ENCODE data around the gene PHLPP2.

Gene PHLPP2

GRCh38 chr16:71645450-71645849, 79.1 kb downstream of the PHLPP2 start:
- H3K4me3 ChIP-seq (replicated peaks; ENCODE audit: low read depth, low read length), result no peak overlapping the region
- DNase-seq (ENCODE audit: extremely low read depth, low read depth), result no peak
- peak; percentile 44 for TF ChIP-seq CTCF (IDR thresholded peaks at IDR 0.05; ENCODE audit: low read depth, low read length, missing control alignments)

GRCh38 chr16:71637398-71637797, 87.1 kb downstream of the PHLPP2 start:
- no peak overlapping the region for H3K4me3 ChIP-seq (replicated peaks; ENCODE audit: low read depth, low read length)
- no peak for TF ChIP-seq CTCF (IDR thresholded peaks at IDR 0.05; ENCODE audit: low read depth, low read length, missing control alignments)
- DNase-seq (ENCODE audit: extremely low read depth, low read depth), result no peak

- TF ChIP-seq CTCF (IDR thresholded peaks at IDR 0.05; ENCODE audit: low read depth, low read length, missing control alignments), result no peak
- DNase-seq (ENCODE audit: extremely low read depth, low read depth), result no peak
- no peak overlapping the region for H3K4me3 ChIP-seq (replicated peaks; ENCODE audit: low read depth, low read length)
These were observed 88.9 kb downstream of the PHLPP2 start for GRCh38 chr16:71635632-71636031.

GRCh38 chr16:71631776-71632175, 92.7 kb downstream of the PHLPP2 start:
- no peak for TF ChIP-seq CTCF (IDR thresholded peaks at IDR 0.05; ENCODE audit: low read depth, low read length, missing control alignments)
- no peak for DNase-seq (ENCODE audit: extremely low read depth, low read depth)

GRCh38 chr16:71630808-71631207, 93.7 kb downstream of the PHLPP2 start:
- H3K4me3 ChIP-seq (replicated peaks; ENCODE audit: low read depth, low read length), result no peak overlapping the region
- DNase-seq (ENCODE audit: extremely low read depth, low read depth), result no peak
- no peak for TF ChIP-seq CTCF (IDR thresholded peaks at IDR 0.05; ENCODE audit: low read depth, low read length, missing control alignments)

More at GRCh38 chr16:71631776-71632175, 92.7 kb downstream of the PHLPP2 start:
- H3K4me3 ChIP-seq (replicated peaks; ENCODE audit: low read depth, low read length), result no peak overlapping the region

- no peak for TF ChIP-seq CTCF (IDR thresholded peaks at IDR 0.05; ENCODE audit: low read depth, low read length, missing control alignments)
- no peak for DNase-seq (ENCODE audit: extremely low read depth, low read depth)
- no peak overlapping the region for H3K4me3 ChIP-seq (replicated peaks; ENCODE audit: low read depth, low read length)
These were observed 95.1 kb downstream of the PHLPP2 start for GRCh38 chr16:71629278-71630016.

- TF ChIP-seq CTCF (IDR thresholded peaks at IDR 0.05; ENCODE audit: low read depth, low read length, missing control alignments), result no peak
- no peak overlapping the region for H3K4me3 ChIP-seq (replicated peaks; ENCODE audit: low read depth, low read length)
- DNase-seq (ENCODE audit: extremely low read depth, low read depth), result no peak
These were observed 95.7 kb downstream of the PHLPP2 start for GRCh38 chr16:71628810-71629209.
